GM23338 (cell line): ENCODE measurements around the gene KRTAP20-2.

ENCODE experiments used
- EZH2 ChIP-seq: fragments of 200-600 bp; sonication (generic); IDR thresholded peaks from one replicate; pipeline ENCODE4 v1.8.0; 2017; ENCODE audit warnings: antibody characterized with exemption, mild to moderate bottlenecking, low read depth; ENCODE audit not compliant: unreplicated experiment
- EZH2phosphoT487 ChIP-seq: fragments of 200-600 bp; sonication (generic); IDR thresholded peaks from one replicate; pipeline ENCODE4 v1.8.1; 2018; ENCODE audit warnings: antibody characterized with exemption; ENCODE audit not compliant: unreplicated experiment
- JUNB ChIP-seq: IDR thresholded peaks from one replicate; pipeline ENCODE4 v1.6.1; 2016; ENCODE audit warnings: antibody characterized with exemption; ENCODE audit not compliant: unreplicated experiment
- NANOG ChIP-seq: IDR thresholded peaks from 2 replicates; pipeline ENCODE4 v1.6.1; 2016; ENCODE audit warnings: antibody characterized with exemption, borderline replicate concordance
- POLR2AphosphoS5 ChIP-seq: IDR thresholded peaks from 2 replicates; pipeline ENCODE4 v1.6.1; 2016; ENCODE audit warnings: antibody characterized with exemption, low read depth
- REST ChIP-seq: IDR thresholded peaks from one replicate; pipeline ENCODE4 v1.6.1; 2018; ENCODE audit warnings: antibody characterized with exemption; ENCODE audit not compliant: unreplicated experiment
- ZNF114 ChIP-seq: fragments of 250-450 bp; sonication (Bioruptor Pico); IDR thresholded peaks from 2 replicates; pipeline ENCODE4 v1.5.0; 2020; ENCODE audit warnings: mild to moderate bottlenecking, moderate library complexity
- TF ChIP-seq, protein P1 (sequence below), 2 experiments: fragments of 200-600 bp in 1 of 2; sonication (generic) in 1 of 2; conservative IDR thresholded peaks; 2 replicates each; pipeline versions ENCODE4 v1.5.1 to v1.6.1; 2016 to 2017; ENCODE audit warnings: antibody characterized with exemption in 2 of 2, low read depth in 2 of 2, mild to moderate bottlenecking in 2 of 2, moderate library complexity in 1 of 2

DNA sequence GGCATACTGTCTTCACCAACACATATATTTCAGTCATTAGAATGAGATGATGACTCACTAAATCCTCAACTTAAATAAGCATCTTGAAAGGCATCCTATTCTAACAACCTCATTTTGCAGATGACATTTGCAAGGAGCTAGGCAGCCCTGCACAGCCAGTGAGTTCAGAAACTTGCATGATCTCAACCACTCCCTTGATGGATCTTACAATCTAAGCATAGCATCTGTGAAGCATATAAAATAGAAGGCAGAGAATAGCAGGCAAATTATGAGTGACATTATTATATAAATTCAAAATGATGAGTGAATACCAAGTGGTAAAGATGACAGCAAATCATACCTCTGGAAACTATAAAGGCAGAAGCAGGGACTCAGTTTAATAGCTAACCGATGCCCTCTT, 39.3 kb downstream of the KRTAP20-2 start:
- TF ChIP-seq, protein P1, sequence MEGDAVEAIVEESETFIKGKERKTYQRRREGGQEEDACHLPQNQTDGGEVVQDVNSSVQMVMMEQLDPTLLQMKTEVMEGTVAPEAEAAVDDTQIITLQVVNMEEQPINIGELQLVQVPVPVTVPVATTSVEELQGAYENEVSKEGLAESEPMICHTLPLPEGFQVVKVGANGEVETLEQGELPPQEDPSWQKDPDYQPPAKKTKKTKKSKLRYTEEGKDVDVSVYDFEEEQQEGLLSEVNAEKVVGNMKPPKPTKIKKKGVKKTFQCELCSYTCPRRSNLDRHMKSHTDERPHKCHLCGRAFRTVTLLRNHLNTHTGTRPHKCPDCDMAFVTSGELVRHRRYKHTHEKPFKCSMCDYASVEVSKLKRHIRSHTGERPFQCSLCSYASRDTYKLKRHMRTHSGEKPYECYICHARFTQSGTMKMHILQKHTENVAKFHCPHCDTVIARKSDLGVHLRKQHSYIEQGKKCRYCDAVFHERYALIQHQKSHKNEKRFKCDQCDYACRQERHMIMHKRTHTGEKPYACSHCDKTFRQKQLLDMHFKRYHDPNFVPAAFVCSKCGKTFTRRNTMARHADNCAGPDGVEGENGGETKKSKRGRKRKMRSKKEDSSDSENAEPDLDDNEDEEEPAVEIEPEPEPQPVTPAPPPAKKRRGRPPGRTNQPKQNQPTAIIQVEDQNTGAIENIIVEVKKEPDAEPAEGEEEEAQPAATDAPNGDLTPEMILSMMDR (conservative IDR thresholded peaks at IDR 0.05; ENCODE audit: low read depth in 2 of 2), result no peak
- no peak for TF ChIP-seq POLR2AphosphoS5
- TF ChIP-seq JUNB, result no peak
- no peak for TF ChIP-seq EZH2
- TF ChIP-seq NANOG, result no peak
- no peak for TF ChIP-seq REST
- TF ChIP-seq EZH2phosphoT487, result no peak
- TF ChIP-seq ZNF114 (CRISPR knock-in tag), result no peak
